Small intestine (tissue), 7 donors: ENCODE measurements around the gene CDC42EP5. TPM values are rescaled to one million over a fixed set of nuclear protein-coding genes. Genes with fewer than 3 reads are reported as not detected.

Experiments
- DNase-seq, 2 donors: peaks; one replicate each; pipeline versions ENCODE4 v3.0.0 to v3.0.0-alpha.2; 2013
- FAIRE-seq: peaks from 2 replicates; lab custom pipeline; 2012; peaks lifted over from hg19 to GRCh38; lab: Jason Lieb, UNC
- H3K27ac ChIP-seq, 3 donors: one replicate each; pipeline ENCODE4 v1.5.1; 2013; ENCODE audit warnings: low read length in 2 of 3, mild to moderate bottlenecking in 2 of 3, control low read depth in 1 of 3, inconsistent platforms in 1 of 3, low read depth in 1 of 3, moderate library complexity in 1 of 3
- H3K27me3 ChIP-seq, 3 donors: one replicate each; pipeline ENCODE4 v1.6.1; 2013; ENCODE audit warnings: low read length in 3 of 3, inconsistent platforms in 1 of 3; ENCODE audit not compliant: control insufficient read depth in 3 of 3, insufficient read depth in 3 of 3
- H3K36me3 ChIP-seq, 3 donors: one replicate each; pipeline ENCODE4 v1.6.1; 2013; ENCODE audit warnings: low read length in 3 of 3, inconsistent platforms in 1 of 3, low read depth in 1 of 3, mild to moderate bottlenecking in 1 of 3, moderate library complexity in 1 of 3; ENCODE audit not compliant: control insufficient read depth in 3 of 3, insufficient read depth in 2 of 3
- H3K4me1 ChIP-seq, 3 donors: one replicate each; pipeline ENCODE4 v1.6.1; 2013; ENCODE audit warnings: low read length in 2 of 3, inconsistent platforms in 1 of 3, low read depth in 1 of 3, mild to moderate bottlenecking in 1 of 3, moderate library complexity in 1 of 3; ENCODE audit not compliant: control insufficient read depth in 3 of 3, insufficient read depth in 2 of 3
- H3K4me3 ChIP-seq, 3 donors: one replicate each; pipeline ENCODE4 v1.5.1; 2013; ENCODE audit warnings: low read length in 3 of 3, control low read depth in 1 of 3, inconsistent platforms in 1 of 3, low read depth in 1 of 3, mild to moderate bottlenecking in 1 of 3, moderate library complexity in 1 of 3
- H3K9me3 ChIP-seq, 2 donors: one replicate each; pipeline ENCODE4 v1.6.1; 2013; ENCODE audit warnings: low read depth in 1 of 2, low read length in 1 of 2; ENCODE audit not compliant: control insufficient read depth in 2 of 2, insufficient read depth in 1 of 2
- WGBS, 3 donors: extraction: QIAGEN DNeasy Blood & Tissue Kit; methylation state at CpG; one replicate each; pipeline ENCODE4 v1.1.7; 2013; 5-methylcytosine and 5-hydroxymethylcytosine counted together
- polyA plus RNA-seq, 4 donors: library from polyadenylated mRNA; stranded (reverse) in 3 of 4; unstranded in 1 of 4; fragments of 200-250 nt in 3 of 4; fragments of 120-200 nt in 1 of 4; gene quantifications; one replicate each; pipeline versions ENCODE4 v1.2.1 to v1.2.3, GENCODE V29; 2013
- donor health status: healthy with polysubstance abuse.
- donor health status: control.
- donor health status: control.
- donor health status: Bipolar disorder and iron deficiency.
- donor health status: healthy.

Gene CDC42EP5
- polyA plus RNA-seq, 4 donors = 131 to 215 (median 163) TPM

DNA sequence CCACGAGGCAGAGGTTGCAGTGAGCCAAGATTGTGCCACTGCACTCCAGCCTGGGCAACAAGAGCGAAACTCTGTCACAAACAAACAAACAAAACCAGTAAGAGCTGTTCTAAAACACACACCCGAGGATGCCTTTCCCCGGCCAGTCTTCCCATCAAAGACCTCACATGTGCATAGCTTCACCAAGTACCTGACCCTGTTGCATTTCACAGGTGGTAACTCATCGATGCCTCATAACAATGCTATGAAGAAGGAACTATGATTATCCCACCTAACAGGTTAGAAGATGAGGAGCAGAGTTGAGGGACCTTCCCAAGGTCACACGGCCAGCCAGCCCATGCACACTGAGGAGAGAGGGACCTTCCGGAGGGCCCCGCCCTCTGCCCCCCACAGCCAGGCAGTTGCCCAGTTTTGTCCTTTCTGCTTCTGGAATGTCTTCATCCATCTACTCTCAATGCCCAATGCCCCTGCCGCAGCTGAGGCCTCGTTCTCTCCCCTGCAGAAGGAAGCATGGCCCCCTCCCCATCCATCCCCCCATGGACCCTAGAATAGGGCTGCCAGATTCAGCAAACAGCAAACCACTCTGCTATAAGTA lies 40.9 kb downstream of the CDC42EP5 start:
- peaks cover 0 to 6% (median 0%) of the 10 kb centered on the region in 3 donors for H3K36me3 ChIP-seq
- no peak overlapping the region for H3K27ac ChIP-seq
- FAIRE-seq (no peak), DNase-seq (no peak)
- H3K4me3 ChIP-seq = no peak overlapping the region
- 49 to 76% (median 60%) methylated on average over 10 of the region's 10 CpGs for WGBS, 3 donors
- no peaks in the 10 kb centered on the region for H3K9me3 ChIP-seq
- peaks cover 0 to 10% (median 3%) of the 10 kb centered on the region in 3 donors for H3K27me3 ChIP-seq
- H3K4me1 ChIP-seq = peaks cover 0 to 8% (median 0%) of the 10 kb centered on the region in 3 donors

- H3K36me3 ChIP-seq = peaks cover 0 to 5% (median 0%) of the 10 kb centered on the region in 3 donors
- peaks cover 0 to 12% (median 3%) of the 10 kb centered on the region in 3 donors for H3K27me3 ChIP-seq
- H3K9me3 ChIP-seq = no peaks in the 10 kb centered on the region
- FAIRE-seq = no peak
- DNase-seq = no peak
- WGBS, 3 donors = 10 to 33% (median 18%) methylated on average over 11 of the region's 11 CpGs
- no peak overlapping the region for H3K27ac ChIP-seq
- peaks cover 0 to 8% (median 0%) of the 10 kb centered on the region in 3 donors for H3K4me1 ChIP-seq
- no peak overlapping the region for H3K4me3 ChIP-seq
Measured at GRCh38 chr19:54431255-54431838, 41.7 kb downstream of the CDC42EP5 start.

- H3K27ac ChIP-seq = no peak overlapping the region
- H3K4me3 ChIP-seq = peak overlapping the region in 2 of 3 donors; percentile 6 to 13
- peaks cover 0 to 12% (median 3%) of the 10 kb centered on the region in 3 donors for H3K27me3 ChIP-seq
- peaks cover 0 to 2% (median 0%) of the 10 kb centered on the region in 3 donors for H3K36me3 ChIP-seq
- H3K4me1 ChIP-seq = peaks cover 0 to 8% (median 0%) of the 10 kb centered on the region in 3 donors
- WGBS, 3 donors = 6% methylated on average over 27 to 43 of the region's 43 CpGs
- H3K9me3 ChIP-seq = no peaks in the 10 kb centered on the region
- DNase-seq (peak; percentile 24 to 63), FAIRE-seq (no peak)
Measured at GRCh38 chr19:54430306-54431254, 42.5 kb downstream of the CDC42EP5 start.

DNA sequence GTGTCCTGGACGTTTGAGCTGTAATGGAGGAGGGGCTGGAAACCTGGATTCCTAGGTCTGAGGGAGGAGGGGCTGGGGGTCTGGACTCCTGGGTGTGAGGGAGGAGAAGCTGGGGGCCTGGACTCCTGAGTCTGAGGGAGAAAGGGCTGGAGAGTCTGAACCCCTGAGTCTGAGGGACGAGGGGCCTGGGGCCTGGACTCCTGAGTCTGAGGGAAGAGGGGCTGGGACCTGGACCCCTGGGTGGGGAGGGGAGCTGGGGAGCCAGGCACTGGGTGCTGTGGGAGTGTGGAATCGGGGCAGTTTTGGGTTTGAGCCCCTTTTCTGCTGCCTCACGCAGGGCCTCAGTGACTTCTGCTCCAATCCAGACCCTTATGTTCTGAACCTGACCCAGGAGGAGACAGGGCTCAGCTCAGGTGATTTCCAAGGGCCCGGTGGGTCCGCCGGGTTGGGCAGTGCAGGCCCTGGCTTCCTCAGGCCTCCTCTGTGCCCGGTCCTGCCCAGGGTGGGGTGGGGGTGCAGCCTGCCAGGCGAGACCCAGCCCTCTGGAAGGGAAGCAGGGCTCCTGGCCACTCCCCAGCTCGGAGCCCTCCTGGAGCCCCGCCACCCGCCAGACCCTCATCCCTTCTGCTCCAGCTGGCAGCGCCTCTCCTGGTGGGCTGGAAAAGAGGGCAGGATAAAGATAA lies 43.4 kb downstream of the CDC42EP5 start:
- DNase-seq (no peak), FAIRE-seq (no peak)
- Histone ChIP-seq H3K36me3 (peaks cover 0 to 2% (median 0%) of the 10 kb centered on the region in 3 donors), H3K9me3 (no peaks in the 10 kb centered on the region), H3K4me3 (no peak overlapping the region), H3K4me1 (peaks cover 0 to 8% (median 0%) of the 10 kb centered on the region in 3 donors), H3K27me3 (peaks cover 0 to 12% (median 5%) of the 10 kb centered on the region in 3 donors), H3K27ac (no peak overlapping the region)
- 23 to 53% (median 35%) methylated on average over 10 to 13 of the region's 13 CpGs for WGBS, 3 donors

DNA sequence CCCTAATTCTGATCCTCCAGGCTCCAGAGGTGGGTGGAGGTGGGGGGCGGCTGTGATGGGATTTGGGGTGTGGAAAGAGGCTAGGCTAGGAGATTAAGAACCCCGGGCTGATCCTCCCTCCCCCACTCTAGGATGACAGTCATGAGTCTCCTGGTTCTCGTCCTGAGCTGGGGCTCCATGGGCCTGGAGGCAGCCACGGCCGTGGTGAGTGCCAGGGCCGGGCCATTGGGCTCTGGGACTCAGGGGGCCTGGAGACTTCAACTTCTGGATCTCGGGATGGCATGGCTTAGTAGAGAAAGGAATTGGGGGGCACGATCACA lies 44.0 kb downstream of the CDC42EP5 start:
- FAIRE-seq = no peak
- DNase-seq = no peak
- Histone ChIP-seq H3K4me3 (no peak overlapping the region), H3K36me3 (peaks cover 0 to 2% (median 0%) of the 10 kb centered on the region in 3 donors), H3K27ac (no peak overlapping the region), H3K9me3 (no peaks in the 10 kb centered on the region), H3K4me1 (peaks cover 0 to 8% (median 0%) of the 10 kb centered on the region in 3 donors), H3K27me3 (peaks cover 0 to 12% (median 10%) of the 10 kb centered on the region in 3 donors)
- whole genome bisulfite sequencing, 3 donors = 51 to 56% (median 56%) methylated on average over 8 of the region's 8 CpGs

- Histone ChIP-seq H3K4me1 (peaks cover 0 to 8% (median 0%) of the 10 kb centered on the region in 3 donors), H3K9me3 (no peaks in the 10 kb centered on the region), H3K27ac (no peak overlapping the region), H3K27me3 (peaks cover 0 to 12% (median 10%) of the 10 kb centered on the region in 3 donors), H3K36me3 (peaks cover 0 to 3% (median 0%) of the 10 kb centered on the region in 3 donors), H3K4me3 (no peak overlapping the region)
- 72 to 74% (median 73%) methylated on average over 11 of the region's 11 CpGs for whole genome bisulfite sequencing, 3 donors
- no peak for FAIRE-seq
- DNase-seq = no peak
Measured at GRCh38 chr19:54428323-54429175, 44.5 kb downstream of the CDC42EP5 start.

DNA sequence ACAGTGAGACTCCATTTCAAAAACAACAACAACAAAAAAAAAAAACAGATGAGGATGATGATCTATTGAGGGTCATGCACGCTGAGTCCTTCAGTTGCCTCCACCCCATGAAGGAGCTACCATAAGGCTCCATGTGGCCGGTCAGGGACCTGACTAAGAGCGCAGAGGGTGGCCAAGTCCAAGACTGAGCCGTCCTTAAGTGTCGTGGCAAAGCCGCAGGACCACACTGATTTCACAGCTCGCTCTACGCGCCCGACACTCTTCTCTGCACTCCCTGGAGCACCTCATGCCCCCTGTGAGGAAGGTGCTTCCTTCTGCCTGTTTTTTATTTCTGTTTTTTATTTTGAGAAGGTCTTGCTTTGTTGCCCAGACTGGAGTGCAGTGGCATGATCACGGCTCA lies 45.5 kb downstream of the CDC42EP5 start:
- 80 to 86% (median 82%) methylated on average over 11 of the region's 11 CpGs for WGBS, 3 donors
- Histone ChIP-seq H3K4me3 (no peak overlapping the region), H3K4me1 (peaks cover 0 to 8% (median 0%) of the 10 kb centered on the region in 3 donors), H3K27me3 (peaks cover 0 to 12% (median 10%) of the 10 kb centered on the region in 3 donors), H3K27ac (no peak overlapping the region), H3K36me3 (peaks cover 0 to 4% (median 0%) of the 10 kb centered on the region in 3 donors), H3K9me3 (no peaks in the 10 kb centered on the region)
- DNase-seq (no peak), FAIRE-seq (no peak)
